Spleen (tissue), 11 donors: ENCODE data around the gene USP20. TPM values are rescaled to one million over a fixed set of nuclear protein-coding genes. Genes with fewer than 3 reads are reported as not detected.
A peak's percentile ranks its signal among the peaks of the same experiment; 100 is the strongest.

Source experiments
- DNase-seq: peaks from one replicate; pipeline ENCODE4 v3.0.0-alpha.2; 2020
- H3K27ac ChIP-seq, 8 donors: fragments of 200-600 bp; sonication (generic) in 7 of 8; 1 replicate in 4 of 8; 2 replicates in 4 of 8; pipeline versions ENCODE4 v1.5.0 to v1.8.0; 2016 to 2021; ENCODE audit warnings: inconsistent platforms in 4 of 8, mild to moderate bottlenecking in 4 of 8, moderate library complexity in 1 of 8
- H3K27me3 ChIP-seq, 7 donors: fragments of 200-600 bp; sonication (generic) in 6 of 7; replicated peaks in 1 of 7; 1 replicate in 4 of 7; 2 replicates in 3 of 7; pipeline versions ENCODE4 v1.5.0 to v1.8.0; 2016 to 2021; ENCODE audit warnings: inconsistent platforms in 3 of 7, mild to moderate bottlenecking in 1 of 7
- H3K36me3 ChIP-seq, 6 donors: fragments of 200-600 bp; sonication (generic) in 5 of 6; 1 replicate in 4 of 6; 2 replicates in 2 of 6; pipeline versions ENCODE4 v1.5.0 to v1.8.0; 2016 to 2021; ENCODE audit warnings: inconsistent platforms in 2 of 6
- H3K4me1 ChIP-seq, 6 donors: fragments of 200-600 bp; sonication (generic) in 5 of 6; 1 replicate in 3 of 6; 2 replicates in 3 of 6; pipeline versions ENCODE4 v1.5.0 to v1.8.0; 2016 to 2021; ENCODE audit warnings: inconsistent platforms in 3 of 6
- H3K4me3 ChIP-seq, 8 donors: fragments of 200-600 bp; sonication (generic) in 7 of 8; 1 replicate in 4 of 8; 2 replicates in 4 of 8; pipeline versions ENCODE4 v1.5.0 to v1.8.0; 2016 to 2021; ENCODE audit warnings: inconsistent platforms in 4 of 8, mild to moderate bottlenecking in 4 of 8, moderate library complexity in 2 of 8
- H3K9me3 ChIP-seq, 8 donors: fragments of 200-600 bp; sonication (generic) in 7 of 8; 1 replicate in 4 of 8; 2 replicates in 4 of 8; pipeline versions ENCODE4 v1.5.0 to v1.8.0; 2016 to 2021; ENCODE audit warnings: inconsistent platforms in 4 of 8
- CTCF ChIP-seq, 11 experiments: fragments of 200-600 bp in 7 of 11; fragments of 450-650 bp in 4 of 11; sonication (generic) in 4 of 11; IDR thresholded peaks in 8 of 11; conservative IDR thresholded peaks in 3 of 11; 1 replicate in 7 of 11; 2 replicates in 4 of 11; pipeline versions ENCODE4 v1.4.0 to v1.8.0; 2016 to 2021; ENCODE audit warnings: antibody characterized with exemption in 11 of 11, inconsistent platforms in 4 of 11, mild to moderate bottlenecking in 1 of 11
- POLR2A ChIP-seq, 3 donors: fragments of 450-650 bp; IDR thresholded peaks; one replicate each; pipeline ENCODE4 v1.5.1; 2017; ENCODE audit warnings: antibody characterized with exemption in 3 of 3, mild to moderate bottlenecking in 1 of 3
- POLR2AphosphoS5 ChIP-seq, 3 donors: sonication (generic); formaldehyde crosslinking; IDR thresholded peaks; one replicate each; pipeline ENCODE4 v1.5.1; 2017; ENCODE audit warnings: antibody characterized with exemption in 3 of 3
- WGBS, 5 donors: extraction: QIAGEN DNeasy Blood & Tissue Kit in 3 of 5; methylation state at CpG; one replicate each; pipeline versions ENCODE4 v1.1.5 to v1.1.7; 2013 to 2018; 5-methylcytosine and 5-hydroxymethylcytosine counted together
- intact Hi-C: fragments of 100-400 bp; cut with DNase I; formaldehyde crosslinking; loops from one replicate; pipeline ENCODE4 v1.15.0; 2023; ENCODE audit warnings: low total_unique reads
- polyA plus RNA-seq, 3 donors: library from polyadenylated mRNA; stranded (reverse); fragments of 200-250 nt; gene quantifications; one replicate each; pipeline ENCODE4 v1.2.1, GENCODE V29; 2013
- total RNA-seq, 7 donors: library from RNA; depleted of rRNA in 3 of 7; stranded (reverse); fragments of >200 nt in 3 of 7; fragmentation: NEBNext Ultra II Directional in 4 of 7; extraction: Animal tissue kit (Norgen Biotek cat#: 25700) in 4 of 7; gene quantifications; one replicate each; pipeline versions ENCODE4 v1.1.0 to v1.2.1, GENCODE V29; 2016 to 2021
- donor health status: healthy with polysubstance abuse.
- donor health status: DM: no; HTN: no; CAD: no; lungs with moderate emphysema.
- donor health status: DM: no; HTN: no; CAD: no.
- donor health status: Bipolar disorder and iron deficiency.
- donor health status: healthy.
- donor health status: DM: no; HTN: no; CAD: no.
- donor health status: DM: yes; HTN: yes; CAD: no.

The USP20 gene
- total and polyA plus RNA-seq, 10 donors = 29.7 to 83.7 (median 41.3) TPM

- peak overlapping the region in 1 of 8 donors; percentile 32 for H3K4me3 ChIP-seq
- no peaks in the 10 kb centered on the region for H3K27me3 ChIP-seq
- TF ChIP-seq POLR2AphosphoS5 (IDR thresholded peaks at IDR 0.05) (peak in 1 of 3 donors; percentile 18), CTCF (IDR thresholded peaks at IDR 0.05 in 8 of 11, conservative IDR thresholded peaks at IDR 0.05 in 3 of 11) (no peak)
- peaks cover 0 to 40% (median 2%) of the 10 kb centered on the region in 6 donors for H3K4me1 ChIP-seq
- intact Hi-C loops = no loop called here
- WGBS, 5 donors = 63 to 93% (median 74%) methylated on average over 12 to 14 of the region's 14 CpGs
- H3K9me3 ChIP-seq = no peaks in the 10 kb centered on the region
- peaks cover 4 to 100% (median 92%) of the 10 kb centered on the region in 6 donors for H3K36me3 ChIP-seq
- peak overlapping the region in 6 of 8 donors; percentile 31 to 79 (median 70) for H3K27ac ChIP-seq
- DNase-seq = no peak
Measured at GRCh38 chr9:129816501-129817435, 18.5 kb upstream of the USP20 start.

GRCh38 chr9:129822898-129823541, 12.2 kb upstream of the USP20 start:
- Histone ChIP-seq H3K4me3 (peak overlapping the region; percentile 63 to 89 (median 83)), H3K27me3 (no peaks in the 10 kb centered on the region), H3K4me1 (peaks cover 8 to 38% (median 15%) of the 10 kb centered on the region in 6 donors), H3K9me3 (no peaks in the 10 kb centered on the region), H3K27ac (peak overlapping the region in 7 of 8 donors; percentile 36 to 93 (median 81)), H3K36me3 (peaks cover 0 to 66% (median 57%) of the 10 kb centered on the region in 6 donors)
- WGBS, 5 donors = 11 to 24% (median 20%) methylated on average over 18 to 26 of the region's 26 CpGs
- intact Hi-C loops = no loop called here
- peak; percentile 87 for DNase-seq
- TF ChIP-seq CTCF (IDR thresholded peaks at IDR 0.05 in 8 of 11, conservative IDR thresholded peaks at IDR 0.05 in 3 of 11) = no peak
- TF ChIP-seq POLR2AphosphoS5 (IDR thresholded peaks at IDR 0.05) = peak in 1 of 3 donors; percentile 18
- no peak for TF ChIP-seq POLR2A (IDR thresholded peaks at IDR 0.05)

GRCh38 chr9:129823542-129823934, 11.7 kb upstream of the USP20 start:
- H3K9me3 ChIP-seq = no peaks in the 10 kb centered on the region
- peak overlapping the region; percentile 37 to 93 (median 84) for H3K27ac ChIP-seq
- TF ChIP-seq CTCF (IDR thresholded peaks at IDR 0.05 in 8 of 11, conservative IDR thresholded peaks at IDR 0.05 in 3 of 11) = no peak
- no peak for TF ChIP-seq POLR2AphosphoS5 (IDR thresholded peaks at IDR 0.05)
- TF ChIP-seq POLR2A (IDR thresholded peaks at IDR 0.05) = no peak
- intact Hi-C loops = no loop called here
- peaks cover 0 to 66% (median 57%) of the 10 kb centered on the region in 6 donors for H3K36me3 ChIP-seq
- H3K4me1 ChIP-seq = peaks cover 8 to 33% (median 15%) of the 10 kb centered on the region in 6 donors
- H3K27me3 ChIP-seq = no peaks in the 10 kb centered on the region
- H3K4me3 ChIP-seq = peak overlapping the region; percentile 63 to 89 (median 83)
- DNase-seq = no peak
- 0 to 3% (median 0%) methylated on average over 4 to 15 of the region's 15 CpGs for WGBS, 5 donors
